CD4-positive, alpha-beta T cell treated with Interferon gamma for 1 hour (primary cell): Measurements from ENCODE around the gene PAEP.
"Not testable (repeated sequence)": the region's sequence is repeated elsewhere in the genome, so short reads cannot be mapped to it uniquely, and the experiment has no call there.

Source experiments
- DNase-seq: peaks from one replicate; pipeline ENCODE4 v3.0.0-alpha.2; 2020

Gene PAEP

DNA sequence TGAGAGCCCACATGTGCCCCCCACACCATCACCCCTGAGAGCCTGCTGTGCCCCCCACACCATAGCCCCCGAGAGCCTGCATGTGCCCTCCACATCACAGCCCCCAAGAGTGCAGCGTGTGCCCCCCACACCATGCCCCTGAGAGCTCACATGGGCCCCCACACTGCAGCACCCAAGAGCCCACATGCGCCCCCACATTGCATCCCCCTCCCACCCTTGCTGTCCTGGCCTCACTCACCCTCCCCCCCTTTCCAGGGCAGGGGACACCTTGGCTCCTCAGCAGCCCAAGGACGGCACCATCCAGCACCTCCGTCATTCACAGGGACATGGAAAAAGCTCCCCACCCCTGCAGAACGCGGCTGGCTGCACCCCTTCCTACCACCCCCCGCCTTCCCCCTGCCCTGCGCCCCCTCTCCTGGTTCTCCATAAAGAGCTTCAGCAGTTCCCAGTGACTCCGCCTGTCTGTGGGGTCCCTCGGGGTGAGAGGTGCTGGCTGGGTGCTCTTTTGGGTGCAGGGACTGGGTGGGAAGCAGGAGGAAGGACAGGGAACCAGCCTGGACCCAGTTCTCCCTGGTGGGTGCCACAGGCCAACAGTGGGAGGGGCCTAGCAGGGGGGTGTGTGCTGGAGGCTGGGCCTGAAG lies 35.3 kb upstream of the PAEP start:
- no peak for DNase-seq

DNA sequence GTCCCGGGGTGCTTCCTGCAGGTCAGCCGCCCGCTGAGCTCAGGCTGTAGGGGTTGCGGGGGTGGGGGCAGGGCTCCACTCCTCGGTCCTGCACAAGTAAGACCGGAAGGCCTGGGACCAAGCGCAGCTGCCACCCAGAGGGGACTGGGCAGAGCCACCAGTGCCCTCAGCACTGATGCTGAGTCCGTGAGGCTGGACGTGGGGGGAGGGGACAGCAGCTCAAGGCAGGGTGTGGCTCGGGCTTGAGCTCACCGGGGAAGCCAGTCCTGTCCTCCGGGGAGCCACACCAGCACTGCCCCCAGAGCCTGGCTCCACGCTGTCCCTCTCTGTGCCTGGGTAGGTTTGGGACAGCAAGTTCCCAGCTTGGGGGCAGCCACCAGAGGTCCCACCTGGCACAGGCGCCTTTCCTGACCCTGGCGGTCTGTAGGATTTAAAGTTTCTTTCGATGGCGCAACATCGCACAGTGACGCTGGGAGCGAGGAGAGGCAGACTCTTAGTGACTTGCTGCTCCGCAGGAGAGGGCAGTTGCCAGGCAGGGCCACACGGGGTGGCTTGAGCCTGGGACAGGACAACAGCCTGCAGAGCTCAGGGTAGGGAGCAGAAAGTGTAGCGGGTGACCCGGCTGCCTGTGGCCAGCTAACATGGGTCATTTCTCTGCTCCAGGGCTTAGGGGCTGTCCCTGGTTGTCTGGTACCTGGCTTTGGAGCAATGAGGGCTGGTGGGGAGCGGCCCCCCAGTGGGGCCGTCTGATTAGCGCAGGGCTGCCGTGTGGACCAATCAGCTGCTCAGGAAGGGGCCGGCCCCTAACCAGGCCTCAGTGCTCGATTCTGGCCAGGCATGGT lies 34.6 kb upstream of the PAEP start:
- no peak for DNase-seq

GRCh38 chr9:135528842-135529435 lies 32.6 kb upstream of the PAEP start:
- DNase-seq, result not testable (repeated sequence)

- DNase-seq, result no peak
Observed at GRCh38 chr9:135530146-135530545, 31.4 kb upstream of the PAEP start.

DNA sequence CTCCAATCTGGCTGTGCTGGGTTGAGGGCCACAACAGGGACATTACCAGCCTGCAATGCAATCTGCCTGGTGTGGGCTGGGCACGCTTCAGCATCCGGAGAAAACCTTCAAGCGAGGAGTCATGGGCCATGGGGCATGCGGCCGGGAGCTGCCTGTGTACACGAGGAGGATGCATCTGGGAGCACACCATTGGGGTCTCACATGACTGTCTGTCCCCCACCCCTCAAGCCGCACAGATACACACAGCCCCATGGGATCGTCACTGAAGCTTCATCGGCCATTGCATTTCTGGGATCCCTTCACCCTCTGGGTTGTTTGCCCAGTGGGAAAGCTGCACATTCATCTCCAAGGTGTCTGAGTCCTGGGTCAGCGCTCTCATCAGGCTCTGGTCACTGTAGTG lies 30.5 kb upstream of the PAEP start:
- no peak for DNase-seq

GRCh38 chr9:135533113-135533512 lies 28.4 kb upstream of the PAEP start:
- no peak for DNase-seq

GRCh38 chr9:135533674-135534073 lies 27.9 kb upstream of the PAEP start:
- DNase-seq, result no peak

GRCh38 chr9:135534192-135534711 lies 27.3 kb upstream of the PAEP start:
- not testable (repeated sequence) for DNase-seq

GRCh38 chr9:135534826-135535225 lies 26.7 kb upstream of the PAEP start:
- DNase-seq, result not testable (repeated sequence)

DNA sequence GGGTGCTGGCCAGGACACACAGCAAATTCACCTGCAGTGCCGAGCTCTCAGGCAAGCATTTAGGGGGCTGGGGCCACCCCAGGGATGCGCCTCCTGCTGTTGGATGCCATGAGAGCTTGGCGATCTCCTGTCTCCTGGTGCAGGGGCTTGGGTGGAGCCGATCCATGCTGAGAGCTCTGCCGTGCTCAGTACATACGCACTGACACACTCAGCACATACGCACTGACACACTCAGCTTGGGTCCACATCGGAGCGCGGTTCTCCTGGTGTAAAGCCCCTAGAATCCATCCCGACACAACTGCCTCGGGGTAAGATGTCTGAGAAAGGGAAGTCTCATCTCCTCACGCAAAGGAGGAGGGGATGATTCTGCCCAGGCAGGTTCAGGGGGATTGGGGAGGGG lies 25.9 kb upstream of the PAEP start:
- DNase-seq, result not testable (repeated sequence)

DNA sequence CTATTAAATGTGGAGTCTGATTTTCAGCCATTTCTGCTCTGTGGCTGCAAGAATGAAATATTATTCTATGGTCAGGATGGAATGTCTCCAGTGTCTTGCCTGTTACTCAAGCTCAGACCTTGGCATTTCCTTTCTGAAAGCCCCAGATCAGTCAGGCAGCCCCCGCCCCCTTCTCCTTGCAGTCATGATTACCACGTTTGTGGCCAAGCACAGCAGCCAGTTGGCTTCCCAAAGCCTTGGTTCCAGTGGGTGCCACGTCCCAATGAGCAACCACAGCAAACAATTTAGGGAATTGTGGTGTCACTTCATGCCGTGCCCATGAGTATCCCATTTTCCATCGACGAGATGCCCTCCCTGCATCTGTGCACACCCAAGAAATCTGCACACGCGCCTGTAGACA lies 25.3 kb upstream of the PAEP start:
- no peak for DNase-seq

- DNase-seq, result not testable (repeated sequence)
Observed at GRCh38 chr9:135543262-135543894, 18.2 kb upstream of the PAEP start.

GRCh38 chr9:135544981-135545635 lies 16.4 kb upstream of the PAEP start:
- DNase-seq, result no peak

DNA sequence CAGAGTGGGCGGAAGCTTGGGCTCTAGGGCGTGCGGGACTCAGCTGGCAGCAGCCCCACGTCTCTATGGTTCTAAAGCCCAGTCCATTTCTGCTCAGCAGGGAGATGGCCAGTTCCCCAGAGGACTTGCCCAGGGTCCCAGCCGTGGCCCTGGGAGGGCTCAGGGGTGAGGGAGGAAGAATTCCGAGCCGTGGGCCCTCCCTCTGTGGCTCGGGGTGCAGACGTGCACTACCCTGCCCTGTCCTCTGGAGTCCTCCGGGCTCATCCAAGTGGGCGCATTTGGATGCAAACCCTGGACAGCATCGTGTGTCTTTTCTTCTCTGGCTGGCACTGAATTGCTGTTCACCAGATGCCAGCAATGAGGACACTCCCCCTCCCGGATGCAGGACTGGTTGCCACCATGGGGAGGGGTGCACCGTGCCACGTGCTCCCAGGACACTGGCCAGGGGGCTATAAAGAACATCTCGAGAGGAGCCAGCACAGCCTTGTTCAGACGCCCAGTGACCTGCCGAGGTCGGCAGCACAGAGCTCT lies 15.8 kb upstream of the PAEP start, which contains the start of gene OBP2A:
TSS of gene OBP2A (plus strand) at position 481 of the 531 bp plus-strand sequence. CDS start 55 bp downstream, outside the sequence.
- not testable (repeated sequence) for DNase-seq

GRCh38 chr9:135546792-135547617 lies 14.6 kb upstream of the PAEP start:
- not testable (repeated sequence) for DNase-seq

GRCh38 chr9:135547756-135548736 lies 13.5 kb upstream of the PAEP start:
- DNase-seq, result no peak

GRCh38 chr9:135549478-135550343 lies 11.8 kb upstream of the PAEP start:
- not testable (repeated sequence) for DNase-seq

DNA sequence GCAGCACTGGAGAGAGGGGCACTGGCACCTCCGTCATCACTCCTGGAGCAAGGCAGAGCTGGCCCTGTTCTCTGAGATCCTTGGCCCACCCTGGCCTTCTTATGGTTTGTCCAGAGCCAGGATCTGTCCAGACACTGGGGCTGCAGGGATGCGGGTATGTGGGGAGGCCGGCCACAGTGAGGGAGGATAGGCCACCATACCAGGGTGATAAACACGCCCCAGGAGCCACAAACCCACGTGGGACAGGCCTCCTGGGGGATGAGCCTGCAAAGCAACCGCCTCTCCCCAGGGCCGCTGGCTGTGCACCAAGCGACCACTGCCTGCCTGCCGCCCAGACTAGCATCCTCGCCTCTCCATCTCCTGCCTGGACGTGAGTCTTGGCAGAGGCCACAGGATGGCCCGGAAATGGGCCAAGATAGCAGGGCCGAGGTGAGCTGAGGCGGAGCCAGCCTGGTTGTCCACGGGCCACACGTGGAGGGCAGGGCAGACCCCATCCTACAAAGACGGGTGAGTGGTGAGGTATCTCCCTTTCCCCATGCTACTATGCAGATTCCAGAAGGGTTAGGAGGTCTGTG lies 11.1 kb upstream of the PAEP start:
- DNase-seq, result no peak

DNA sequence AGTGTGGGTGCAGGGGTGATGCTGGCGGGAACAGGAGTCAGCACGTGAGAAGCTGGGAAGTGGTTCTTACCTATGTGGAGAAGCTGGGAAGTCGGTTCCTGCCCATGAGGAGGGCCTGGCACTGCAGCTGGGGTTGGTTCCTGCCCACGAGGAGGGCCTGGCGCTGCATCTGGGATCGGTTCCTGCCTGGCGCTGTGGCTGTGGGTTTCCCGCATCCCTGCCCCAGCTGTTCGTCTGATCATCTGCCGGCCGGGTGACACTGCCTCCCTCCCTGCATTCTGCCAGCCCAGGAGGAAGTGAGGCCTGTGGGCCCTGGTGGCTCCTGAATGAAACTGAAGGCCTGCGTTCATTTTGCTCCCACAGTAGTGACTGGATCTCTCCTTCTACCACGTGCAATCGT lies 10.5 kb upstream of the PAEP start:
- DNase-seq, result no peak
